CD14-positive monocyte (primary cell): ENCODE results near the gene NR1D1. TPM values are rescaled to one million over a fixed set of nuclear protein-coding genes. Genes with fewer than 3 reads are reported as not detected.

ENCODE experiments used
- DNase-seq, 3 donors: peaks; one replicate each; pipeline ENCODE4 v3.0.0-alpha.2; 2011 to 2022
- H2AFZ ChIP-seq: 2 replicates; pipeline ENCODE4 v1.6.0; 2012; ENCODE audit warnings: mild to moderate bottlenecking, low read depth, low read length, inconsistent platforms; ENCODE audit not compliant: insufficient read depth, poor library complexity, severe bottlenecking
- H3K27ac ChIP-seq, 2 donors: 1 replicate in 1 of 2; 2 replicates in 1 of 2; pipeline ENCODE4 v1.5.1; 2012 to 2013; ENCODE audit warnings: low read length in 2 of 2, control low read depth in 1 of 2, inconsistent platforms in 1 of 2, low read depth in 1 of 2, mild to moderate bottlenecking in 1 of 2
- H3K27me3 ChIP-seq, 2 donors: one replicate each; pipeline versions ENCODE4 v1.6.0 to v1.6.1; 2011 to 2013; ENCODE audit warnings: low read length in 2 of 2; ENCODE audit not compliant: control insufficient read depth in 2 of 2, insufficient read depth in 2 of 2
- H3K36me3 ChIP-seq, 2 donors: replicated peaks in 1 of 2; 1 replicate in 1 of 2; 2 replicates in 1 of 2; pipeline versions ENCODE4 v1.5.1 to v1.6.1; 2012 to 2013; ENCODE audit warnings: low read length in 2 of 2, control low read depth in 1 of 2, inconsistent platforms in 1 of 2, mild to moderate bottlenecking in 1 of 2; ENCODE audit not compliant: insufficient read depth in 2 of 2, control insufficient read depth in 1 of 2
- H3K4me1 ChIP-seq, 2 donors: 1 replicate in 1 of 2; 2 replicates in 1 of 2; pipeline versions ENCODE4 v1.5.1 to v1.6.1; 2012 to 2013; ENCODE audit warnings: low read length in 2 of 2, control low read depth in 1 of 2, inconsistent platforms in 1 of 2, mild to moderate bottlenecking in 1 of 2, moderate library complexity in 1 of 2; ENCODE audit not compliant: insufficient read depth in 2 of 2, control insufficient read depth in 1 of 2
- H3K4me2 ChIP-seq: replicated peaks from 2 replicates; pipeline ENCODE3; 2012; ENCODE audit warnings: low read length, moderate library complexity, mild to moderate bottlenecking; ENCODE audit not compliant: poor library complexity, severe bottlenecking; ENCODE audit errors: extremely low read depth
- H3K4me3 ChIP-seq, 3 experiments: fragments of 200-600 bp in 1 of 3; sonication (generic) in 1 of 3; replicated peaks in 1 of 3; 1 replicate in 2 of 3; 2 replicates in 1 of 3; pipeline ENCODE4 v1.5.1; 2011 to 2013; ENCODE audit warnings: low read length in 3 of 3, mild to moderate bottlenecking in 3 of 3, control low read depth in 2 of 3, low read depth in 2 of 3, inconsistent platforms in 1 of 3, moderate library complexity in 1 of 3
- H3K79me2 ChIP-seq: 2 replicates; pipeline ENCODE4 v1.6.0; 2012; ENCODE audit warnings: mild to moderate bottlenecking, control low read depth, inconsistent platforms, low read length, moderate library complexity; ENCODE audit not compliant: insufficient read depth
- H3K9ac ChIP-seq: 2 replicates; pipeline ENCODE4 v1.6.0; 2017; ENCODE audit warnings: low read length, mild to moderate bottlenecking; ENCODE audit not compliant: insufficient read depth, poor library complexity, severe bottlenecking
- H3K9me3 ChIP-seq, 2 donors: replicated peaks in 1 of 2; 1 replicate in 1 of 2; 2 replicates in 1 of 2; pipeline versions ENCODE4 v1.5.1 to v1.6.1; 2012 to 2013; ENCODE audit warnings: low read length in 2 of 2, control low read depth in 1 of 2; ENCODE audit not compliant: control insufficient read depth in 1 of 2, insufficient read depth in 1 of 2
- H4K20me1 ChIP-seq: 2 replicates; pipeline ENCODE4 v1.6.0; 2012; ENCODE audit warnings: mild to moderate bottlenecking, low read length, control low read depth, moderate library complexity; ENCODE audit not compliant: insufficient read depth
- H3K27ac Mint-ChIP-seq, 7 donors: one replicate each; pipeline ENCODE4 v1.8.0; 2020; ENCODE audit warnings: mild to moderate bottlenecking in 7 of 7, mixed read lengths in 7 of 7, moderate library complexity in 6 of 7, inconsistent platforms in 2 of 7
- H3K27me3 Mint-ChIP-seq, 3 donors: one replicate each; pipeline ENCODE4 v1.8.0; 2021 to 2022; ENCODE audit warnings: low read depth in 3 of 3, mild to moderate bottlenecking in 3 of 3, mixed read lengths in 3 of 3, moderate library complexity in 3 of 3, inconsistent platforms in 1 of 3
- H3K36me3 Mint-ChIP-seq, 2 donors: one replicate each; pipeline ENCODE4 v1.8.0; 2020; ENCODE audit warnings: mixed read lengths in 2 of 2, inconsistent platforms in 1 of 2, mild to moderate bottlenecking in 1 of 2
- H3K4me1 Mint-ChIP-seq: one replicate; pipeline ENCODE4 v1.8.0; 2020; ENCODE audit warnings: mild to moderate bottlenecking, mixed read lengths
- H3K4me3 Mint-ChIP-seq, 2 donors: one replicate each; pipeline ENCODE4 v1.8.0; 2020; ENCODE audit warnings: mild to moderate bottlenecking in 2 of 2, mixed read lengths in 2 of 2, moderate library complexity in 1 of 2
- H3K9me3 Mint-ChIP-seq, 7 donors: one replicate each; pipeline ENCODE4 v1.8.0; 2020 to 2022; ENCODE audit warnings: mixed read lengths in 7 of 7, mild to moderate bottlenecking in 6 of 7, moderate library complexity in 6 of 7, inconsistent platforms in 2 of 7
- CTCF ChIP-seq: fragments of 200-600 bp; IDR thresholded peaks from one replicate; pipeline ENCODE4 v1.8.0; 2022; ENCODE audit warnings: antibody characterized with exemption, mild to moderate bottlenecking
- WGBS: methylation state at CpG from one replicate; pipeline ENCODE4 v1.1.5; 2013; ENCODE audit warnings: missing lambda C conversion rate; ENCODE audit not compliant: insufficient coverage; 5-methylcytosine and 5-hydroxymethylcytosine counted together
- intact Hi-C, 2 donors: fragments of 100-400 bp; cut with micrococcal nuclease; formaldehyde crosslinking; loops; one replicate each; pipeline versions ENCODE4 v1.15.0 to v1.15.1; 2023
- polyA plus RNA-seq, 3 donors: library from polyadenylated mRNA; depleted of rRNA in 1 of 3; unstranded in 2 of 3; stranded (reverse) in 1 of 3; fragments of 300-500 nt in 2 of 3; fragments of >200 nt in 1 of 3; fragmentation: Illumina TruSeq in 2 of 3; gene quantifications; 1 replicate in 2 of 3; 2 replicates in 1 of 3; pipeline ENCODE4 v1.2.3, GENCODE V29; 2012 to 2021

NR1D1 gene
- polyA plus RNA-seq, 3 donors, result 0.28 to 4.9 (median 0.31) TPM

- WGBS, result 8% methylated on average over 3 of the region's 5 CpGs
- peak overlapping the region; percentile 94 to 97 (median 96) for H3K27ac Mint-ChIP-seq
Measured at GRCh38 chr17:40107522-40108174, 7.3 kb upstream of the NR1D1 start.

More at GRCh38 chr17:40107522-40108174, 7.3 kb upstream of the NR1D1 start:
- Histone ChIP-seq H3K4me1 (peaks cover 55 to 63% of the 10 kb centered on the region in 2 donors), H3K4me2 (peak overlapping the region; percentile 67), H3K27ac (peak overlapping the region; percentile 79 to 92), H3K36me3 (no peaks in the 10 kb centered on the region), H3K79me2 (no peaks in the 10 kb centered on the region), H2AFZ (peak overlapping the region; percentile 31), H3K4me3 (peak overlapping the region in 1 of 3 experiments; percentile 61), H4K20me1 (no peaks in the 10 kb centered on the region), H3K9ac (peak overlapping the region; percentile 75), H3K27me3 (no peaks in the 10 kb centered on the region), H3K9me3 (no peaks in the 10 kb centered on the region)
- intact Hi-C loops, result loop anchor here in 1 of 2 donors (1.0 kb wide), 2 partner anchors 8 to 11 kb away; no protein-coding TSS in a partner anchor
- no peak for TF ChIP-seq CTCF
- Mint-ChIP-seq H3K4me1 (peaks cover 85% of the 10 kb centered on the region), H3K9me3 (peaks cover 0 to 3% (median 0%) of the 10 kb centered on the region in 7 donors), H3K27me3 (peaks cover 0 to 9% (median 0%) of the 10 kb centered on the region in 3 donors), H3K36me3 (no peaks in the 10 kb centered on the region), H3K4me3 (peak overlapping the region; percentile 66 to 84)
- peak; percentile 72 to 92 (median 84) for DNase-seq
